HG03469 (cell line): ENCODE measurements around the gene CTNNBIP1.
A peak's percentile ranks its signal among the peaks of the same experiment; 100 is the strongest.
"Not testable (repeated sequence)": the region's sequence is repeated elsewhere in the genome, so short reads cannot be mapped to it uniquely, and the experiment has no call there.

Experiments
- ATAC-seq: cut with Tn5 transposase; IDR thresholded peaks from one replicate; pipeline ENCODE4 v1.9.1; 2021; ENCODE audit warnings: mild to moderate bottlenecking, moderate library complexity, moderate number of reproducible peaks; ENCODE audit not compliant: unreplicated experiment

The CTNNBIP1 gene, protein sequence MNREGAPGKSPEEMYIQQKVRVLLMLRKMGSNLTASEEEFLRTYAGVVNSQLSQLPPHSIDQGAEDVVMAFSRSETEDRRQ

DNA sequence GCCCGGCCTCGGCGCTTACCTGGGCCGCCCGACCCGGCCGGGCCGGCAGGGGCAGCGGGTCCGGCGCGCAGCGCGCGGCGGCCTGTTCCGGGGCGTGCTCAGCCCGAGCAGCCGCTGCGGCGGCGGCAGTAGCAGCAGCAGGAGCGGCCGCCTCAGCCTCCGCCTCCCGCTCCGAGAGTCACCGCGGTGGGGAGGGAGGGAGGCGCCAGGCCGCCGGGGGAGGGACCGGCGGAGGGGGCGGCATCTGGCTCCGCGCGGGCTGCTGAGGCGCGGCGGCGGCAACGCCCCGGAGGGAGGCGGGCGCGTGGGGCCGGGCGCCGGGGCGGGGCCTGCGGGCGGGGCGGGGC lies at the start of gene CTNNBIP1:
Gene CTNNBIP1, minus strand, starts transcription at position 194 of the 347 bp plus-strand sequence. CDS start 38,205 bp downstream, outside the sequence.
- ATAC-seq = peak; percentile 53

DNA sequence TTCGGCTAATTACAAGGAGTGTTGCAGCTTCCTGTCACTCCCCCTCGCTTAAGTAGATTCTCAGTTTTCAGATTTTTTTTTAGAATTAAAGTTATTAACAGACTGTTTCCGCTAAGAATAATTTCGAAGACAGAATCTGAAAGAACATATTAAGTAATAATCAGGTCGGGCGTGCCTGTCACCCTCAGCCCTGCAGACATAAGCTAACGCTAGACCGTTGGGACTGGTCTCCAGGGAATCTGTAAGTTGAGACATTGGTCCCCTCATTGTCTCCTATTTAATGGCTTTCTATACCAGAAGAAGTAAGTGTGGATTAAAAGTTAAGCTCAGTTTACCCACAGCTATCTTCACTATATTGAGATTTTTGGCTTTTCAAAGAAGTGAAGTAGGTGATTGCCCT lies 47.7 kb upstream of the CTNNBIP1 start:
- ATAC-seq = no peak

DNA sequence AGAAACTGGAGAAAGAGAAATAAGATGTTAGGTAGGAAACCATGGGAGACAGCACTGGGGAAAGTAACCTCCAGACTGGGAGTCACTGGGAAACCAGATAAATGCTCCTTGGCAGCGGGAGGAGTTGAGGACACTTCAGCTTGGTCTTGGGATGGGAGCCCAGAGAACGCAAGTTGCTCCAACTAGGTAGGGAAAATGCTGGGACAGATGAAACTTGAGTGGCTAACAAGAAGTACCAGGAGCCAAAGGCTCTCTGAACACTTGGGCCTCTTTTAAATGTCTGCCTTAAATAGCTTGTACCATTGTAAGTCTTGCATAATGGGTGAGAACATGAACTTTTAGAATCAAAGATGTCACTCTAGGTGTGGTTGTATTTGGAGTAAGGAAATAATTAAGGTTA lies 36.2 kb upstream of the CTNNBIP1 start:
- no peak for ATAC-seq

DNA sequence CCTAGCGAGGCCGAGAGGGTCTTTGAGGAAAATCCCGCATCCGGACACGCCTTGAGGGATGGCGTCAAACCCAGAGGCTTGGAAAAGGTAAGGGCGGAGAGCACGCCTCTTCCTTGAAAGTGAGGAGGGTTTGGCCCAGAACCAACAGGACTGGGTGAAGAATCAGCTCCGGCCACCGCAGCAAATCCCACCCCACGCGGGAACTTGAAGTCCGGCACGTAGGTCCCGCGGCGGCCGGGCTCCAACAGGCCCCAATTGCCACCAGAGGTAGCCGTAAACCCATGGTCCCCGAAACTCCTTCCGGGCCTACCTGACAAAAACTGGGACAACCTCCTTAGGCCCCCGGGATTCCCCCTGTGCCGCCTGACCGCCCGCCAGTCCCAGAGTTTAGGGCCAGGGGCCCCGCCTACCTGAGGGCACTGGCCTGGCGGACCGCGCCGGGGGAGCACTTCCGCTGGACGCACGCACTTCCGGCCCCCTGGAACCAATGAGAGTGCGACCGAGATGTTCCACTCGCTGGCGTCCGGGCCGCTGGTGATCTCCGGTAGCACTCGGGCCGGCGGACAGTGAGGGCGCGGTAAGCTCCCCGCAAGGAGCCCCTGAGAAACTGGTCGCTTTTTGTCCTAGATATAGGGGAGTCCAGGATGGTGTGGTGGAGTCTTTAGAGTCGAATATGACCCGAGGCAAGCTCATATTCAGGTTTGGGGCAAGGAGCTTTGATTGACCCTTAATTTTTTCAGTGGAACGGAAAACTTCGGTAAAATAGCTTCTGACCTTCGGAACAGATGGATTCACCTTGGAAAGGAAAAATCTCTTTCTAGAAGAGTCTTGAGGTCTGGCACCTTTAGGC lies 33.1 kb upstream of the CTNNBIP1 start, which contains the start of the genes LZIC and NMNAT1:
Gene LZIC, minus strand, starts transcription at position 453 of the 850 bp plus-strand sequence. CDS start 6,772 bp downstream, outside the sequence.
Gene NMNAT1, plus strand, starts transcription at position 537 of the 850 bp plus-strand sequence. CDS start 28,599 bp downstream, outside the sequence.
- peak; percentile 51 for ATAC-seq

DNA sequence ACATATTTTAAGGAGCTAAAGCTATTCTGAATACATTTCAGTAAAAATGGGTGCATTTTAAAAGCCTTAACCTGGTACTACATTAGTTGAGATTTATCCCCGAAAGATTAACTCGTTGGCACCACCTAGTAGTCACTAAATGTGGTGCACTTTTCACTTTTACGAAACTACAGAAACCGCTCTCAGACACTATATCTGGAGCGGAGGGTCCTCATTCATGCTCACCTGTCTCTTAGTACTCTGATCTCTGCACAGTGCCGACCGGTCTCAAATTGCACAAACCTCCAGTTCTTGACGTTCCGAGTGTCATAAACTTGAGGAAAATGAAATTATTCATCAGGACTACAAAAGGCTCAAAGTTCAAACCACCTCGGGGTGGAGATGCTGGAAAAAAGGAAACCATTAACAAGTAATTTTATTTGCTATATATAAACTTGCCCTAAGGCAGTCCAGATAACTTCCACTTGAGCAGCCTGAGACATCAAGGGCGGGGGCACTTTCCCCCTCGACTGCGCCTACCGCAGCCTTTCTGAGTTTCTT lies 32.4 kb upstream of the CTNNBIP1 start:
- peak; percentile 60 for ATAC-seq

DNA sequence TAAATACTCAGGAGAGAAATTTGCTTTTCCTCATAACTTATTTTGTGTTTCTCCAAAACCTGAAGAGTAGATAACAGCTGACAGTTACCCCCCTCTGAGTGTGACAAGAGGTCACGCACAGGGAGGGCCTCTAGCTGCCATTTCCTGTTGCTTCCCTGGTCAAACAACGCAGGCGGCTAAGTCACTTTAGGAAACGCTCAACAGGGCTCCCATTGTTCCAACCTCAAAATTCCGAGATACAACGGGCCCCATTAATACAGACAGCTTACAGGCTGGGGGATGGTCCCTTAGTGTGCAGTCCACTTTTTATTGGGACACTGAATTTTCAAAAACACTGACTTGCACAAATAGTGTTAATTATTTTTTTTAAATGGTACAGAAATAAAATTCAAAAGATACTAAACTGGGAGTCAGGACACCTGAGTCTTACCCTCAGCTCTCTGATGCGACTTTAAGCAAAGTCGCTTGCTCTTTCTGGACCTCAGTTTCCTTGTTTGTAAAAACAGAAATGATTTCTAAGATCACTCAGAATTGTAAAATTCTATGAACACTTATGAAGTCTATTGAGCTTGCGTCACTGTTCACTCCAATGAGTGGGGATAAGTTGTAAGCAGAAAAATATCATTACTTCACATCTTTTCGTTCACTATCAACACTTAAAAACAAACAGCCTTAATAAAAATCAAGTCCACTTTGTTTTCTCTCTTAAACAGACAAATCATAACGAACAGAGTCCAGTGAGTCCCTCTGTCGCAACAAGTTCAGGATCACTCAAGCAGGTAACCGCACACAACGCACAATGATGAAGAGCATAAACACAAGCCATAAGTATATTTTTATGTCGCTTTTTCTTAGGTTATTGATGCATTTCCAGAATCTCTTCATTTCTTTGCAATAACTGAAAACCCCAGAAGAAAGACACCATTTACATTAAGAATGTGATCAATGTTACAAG lies 19.6 kb upstream of the CTNNBIP1 start:
- no peak for ATAC-seq

DNA sequence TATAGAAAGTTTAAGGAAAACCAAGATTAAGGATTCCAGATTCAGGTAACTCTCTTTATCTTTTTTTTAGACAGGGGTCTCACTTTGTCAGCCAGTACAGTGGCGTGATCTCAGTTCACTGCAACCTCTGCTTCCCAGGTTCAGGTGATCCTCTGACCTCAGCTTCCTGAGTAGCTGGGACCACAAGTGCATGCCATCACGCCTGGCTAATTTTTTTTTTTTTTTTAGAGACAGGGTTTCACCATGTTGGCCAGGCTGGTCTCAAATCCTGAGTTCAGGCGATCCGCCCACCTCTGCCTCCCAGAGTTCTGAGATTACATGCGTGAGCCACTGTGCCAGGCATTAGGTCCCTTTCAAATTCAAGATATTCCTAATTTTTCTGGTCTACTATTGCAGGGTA lies 17.2 kb upstream of the CTNNBIP1 start:
- no peak for ATAC-seq

DNA sequence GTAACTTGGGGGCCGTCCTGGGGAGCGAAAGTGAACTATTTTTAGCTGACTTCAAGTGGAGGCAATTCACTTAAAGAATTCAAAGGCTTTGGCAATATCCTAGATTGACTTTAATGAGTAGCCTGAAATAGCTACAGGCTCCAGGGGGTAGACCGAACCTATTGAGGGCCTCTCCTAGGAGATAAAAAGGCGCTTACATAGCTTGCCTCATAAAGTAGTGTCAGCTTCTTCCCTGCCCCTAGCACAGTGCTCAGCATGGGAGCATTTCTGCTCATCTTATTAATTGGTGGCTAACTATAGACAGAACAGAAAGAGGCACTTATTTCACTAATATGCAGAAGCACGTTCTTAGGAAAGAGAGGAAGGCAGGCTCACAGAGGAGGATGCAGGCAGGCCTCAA lies 12.3 kb upstream of the CTNNBIP1 start:
- ATAC-seq = no peak

DNA sequence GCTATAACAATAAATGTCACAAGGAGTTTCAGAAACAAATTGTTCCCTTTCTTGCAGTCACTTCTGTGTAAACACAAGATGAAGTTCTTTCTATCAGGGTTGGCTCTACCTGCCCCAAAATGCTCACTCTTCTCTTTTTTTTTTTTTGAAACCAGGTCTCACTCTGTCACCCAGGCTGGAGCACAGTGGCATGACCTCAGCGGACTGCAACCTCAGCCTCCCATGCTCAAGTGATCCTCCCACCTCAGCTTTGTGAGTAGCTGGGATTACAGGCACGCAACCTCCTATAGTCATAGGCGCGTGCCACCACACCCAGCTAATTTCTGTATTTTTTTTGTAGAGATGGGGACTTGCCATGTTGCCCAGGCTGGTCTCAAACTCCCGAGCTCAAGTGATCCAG lies 10.5 kb upstream of the CTNNBIP1 start:
- no peak for ATAC-seq

DNA sequence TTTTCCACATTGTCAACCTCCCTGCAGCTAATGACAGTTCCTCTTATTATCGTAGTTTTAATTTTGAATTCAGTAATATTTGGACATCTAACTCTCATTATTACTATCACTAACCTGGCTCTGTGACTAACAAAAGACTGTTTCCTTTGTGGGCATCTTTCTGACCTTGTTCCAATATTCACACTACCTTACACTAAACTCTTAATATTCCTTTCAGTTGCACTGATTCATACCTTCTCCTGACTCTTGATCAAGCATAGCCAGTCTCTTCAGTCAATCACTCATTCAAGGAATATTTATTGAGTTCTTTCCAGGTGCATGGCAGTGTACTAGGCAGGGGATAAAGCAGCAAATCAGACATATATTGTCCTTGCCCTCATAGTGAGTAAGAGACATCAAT lies 7.8 kb upstream of the CTNNBIP1 start:
- ATAC-seq = no peak

DNA sequence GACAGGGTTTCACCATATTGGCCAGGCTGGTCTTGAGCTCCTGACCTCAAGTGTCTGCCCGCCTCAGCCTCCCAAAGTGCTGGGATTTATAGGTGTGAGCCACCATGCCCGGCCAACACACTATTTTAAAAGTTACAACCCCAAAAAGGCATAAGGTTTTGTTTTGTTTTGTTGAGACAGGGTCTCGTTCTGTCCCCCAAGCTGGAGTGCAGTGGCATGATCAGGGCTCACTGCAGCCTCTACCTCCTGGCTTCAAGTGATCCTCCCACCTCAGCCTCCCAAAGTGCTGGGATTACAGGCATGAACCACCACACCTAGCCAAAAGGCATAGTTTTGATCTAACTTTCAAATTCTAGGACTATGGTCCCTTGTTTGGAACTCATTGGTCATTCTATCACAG lies 7.4 kb upstream of the CTNNBIP1 start:
- ATAC-seq = not testable (repeated sequence)

DNA sequence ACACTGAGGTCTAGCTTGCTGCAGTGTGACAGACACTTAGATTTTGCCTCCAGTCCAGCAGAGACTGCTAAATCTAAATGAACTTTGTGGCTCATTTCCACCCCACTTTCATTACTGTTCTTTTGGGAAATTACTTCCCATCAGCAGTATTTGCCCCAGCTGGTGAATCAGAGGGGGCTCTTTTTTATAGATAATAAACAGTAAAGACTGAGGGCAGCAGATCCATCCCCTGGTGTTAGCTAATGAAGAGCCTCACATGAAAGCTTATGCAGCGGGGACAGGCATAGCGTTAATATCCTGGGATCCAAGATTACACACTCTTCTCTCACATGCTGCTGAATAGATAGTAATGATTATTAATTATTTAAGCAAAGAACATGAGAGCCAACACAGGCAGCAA lies 6.4 kb upstream of the CTNNBIP1 start:
- ATAC-seq = no peak

DNA sequence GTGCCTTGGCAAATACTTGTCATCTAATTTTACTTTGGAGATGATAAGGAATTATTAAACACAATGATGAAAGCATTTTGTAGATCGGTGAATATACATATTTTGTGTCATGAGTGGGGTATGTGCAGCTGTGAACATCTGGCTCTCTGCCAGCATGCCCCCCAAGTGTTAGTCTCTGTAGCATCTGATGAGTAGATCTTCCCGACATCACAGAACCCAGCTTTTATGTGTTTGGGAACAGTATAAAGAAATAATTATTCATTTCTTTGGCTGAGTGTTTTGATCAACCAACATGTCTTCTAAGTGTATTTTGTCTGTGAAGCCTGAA lies 4.5 kb upstream of the CTNNBIP1 start:
- ATAC-seq = no peak

DNA sequence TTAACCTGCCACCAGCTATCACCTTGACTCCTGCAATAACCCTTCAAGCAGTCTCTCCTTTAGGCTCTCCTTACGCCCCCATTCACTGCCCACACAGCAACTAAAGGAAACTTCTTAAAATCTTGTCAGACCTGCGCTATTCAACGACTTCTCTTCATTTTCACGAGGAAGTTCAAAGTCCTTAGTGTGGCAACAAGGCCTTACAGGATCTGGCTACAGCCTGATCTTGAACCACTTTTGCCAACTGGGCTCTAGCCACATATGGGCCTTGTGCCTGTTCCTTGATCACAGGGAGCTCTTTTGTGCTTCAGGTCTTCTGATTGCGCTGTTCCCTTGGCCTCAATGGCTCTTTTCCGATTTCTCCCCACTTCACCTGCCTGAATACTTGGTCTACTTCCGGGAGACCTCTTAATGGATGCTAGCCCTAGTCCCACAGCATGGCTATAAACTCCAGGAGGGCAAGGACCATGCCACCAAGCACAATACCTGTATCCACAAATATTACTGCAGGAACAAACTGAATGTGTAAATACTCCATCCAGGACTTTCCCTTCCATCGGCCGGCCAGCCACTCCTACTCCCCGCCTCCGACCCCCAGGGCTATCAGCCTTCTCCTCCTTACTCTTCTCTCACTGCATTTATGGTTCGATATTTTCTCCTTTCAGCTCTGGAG lies 2.3 kb upstream of the CTNNBIP1 start:
- no peak for ATAC-seq

DNA sequence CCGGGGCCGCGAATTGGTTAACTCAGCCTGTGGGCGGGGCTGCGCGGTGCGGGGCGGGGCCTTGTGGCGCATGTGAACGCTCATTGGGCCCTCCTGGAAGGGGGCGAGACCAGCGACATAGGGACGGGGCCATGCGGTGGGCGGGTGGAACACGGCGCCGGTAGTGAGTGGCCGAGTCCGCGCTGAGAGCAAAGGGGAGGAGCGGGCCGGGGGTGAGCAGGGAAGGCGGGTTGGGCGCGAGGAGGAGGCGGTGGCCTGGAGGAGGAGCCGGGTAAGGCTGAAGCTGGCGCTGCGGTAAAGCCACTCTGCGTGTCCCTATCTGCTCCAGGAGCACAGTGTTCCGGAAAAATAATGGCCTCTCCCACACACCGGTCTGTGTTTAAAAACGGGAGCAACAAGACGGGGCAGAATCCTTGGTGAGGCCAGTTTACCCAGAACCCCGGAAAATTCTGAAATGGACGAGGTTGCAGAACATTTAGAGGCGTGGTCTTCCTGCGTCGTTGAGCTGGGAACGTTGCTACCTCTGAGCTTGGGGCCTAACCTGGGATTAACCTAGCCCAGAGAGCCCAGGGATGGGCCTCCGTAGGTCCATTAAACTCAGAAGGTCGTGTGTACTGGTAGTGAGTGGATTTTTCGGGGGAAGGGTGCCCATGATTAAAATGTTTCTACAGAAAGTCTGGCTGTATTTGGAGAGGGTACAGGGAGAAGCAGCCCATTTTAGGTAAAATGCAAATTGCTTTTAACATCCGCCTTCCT lies 532 bp upstream of the CTNNBIP1 start:
- peak; percentile 81 for ATAC-seq

DNA sequence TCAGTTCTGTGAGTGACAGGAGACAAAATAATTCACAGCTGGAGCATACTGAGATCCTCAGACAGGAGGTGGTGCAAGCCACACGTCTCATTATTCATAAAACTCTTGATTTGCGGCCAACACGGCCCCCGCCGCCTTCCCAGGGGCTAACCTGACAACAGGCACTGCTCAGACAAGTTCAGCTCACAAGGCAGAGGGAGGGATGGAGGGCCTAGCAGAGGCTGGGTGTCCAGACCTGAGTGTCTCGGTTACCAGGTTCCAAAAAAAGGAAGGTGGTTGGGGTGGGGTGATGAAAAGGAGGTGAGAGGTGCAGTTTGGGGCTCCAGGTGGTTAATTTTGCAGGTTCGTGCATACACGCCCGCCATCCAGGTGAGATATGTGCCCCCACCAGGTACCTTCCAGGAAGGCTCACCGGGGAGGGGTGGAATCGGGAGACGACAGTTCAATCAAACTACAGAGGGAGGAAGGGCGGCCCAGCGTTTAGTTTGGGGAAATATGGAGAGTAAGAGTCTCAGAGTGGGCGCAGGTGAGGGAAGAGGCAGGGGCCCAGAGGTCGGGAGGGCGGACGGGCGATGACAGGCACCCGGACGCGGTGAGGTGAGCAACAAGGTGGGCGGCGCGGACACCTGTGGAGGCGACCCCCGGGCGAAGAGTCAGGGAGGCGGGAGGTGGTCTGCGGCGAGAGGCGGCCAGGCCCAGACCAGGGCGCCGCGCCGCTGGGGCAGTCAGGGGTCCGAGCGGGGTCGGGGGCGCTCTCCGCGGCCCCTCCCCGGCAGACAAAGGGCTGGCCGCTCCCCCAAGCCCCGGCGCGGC lies 629 bp downstream of the CTNNBIP1 start:
- no peak for ATAC-seq

DNA sequence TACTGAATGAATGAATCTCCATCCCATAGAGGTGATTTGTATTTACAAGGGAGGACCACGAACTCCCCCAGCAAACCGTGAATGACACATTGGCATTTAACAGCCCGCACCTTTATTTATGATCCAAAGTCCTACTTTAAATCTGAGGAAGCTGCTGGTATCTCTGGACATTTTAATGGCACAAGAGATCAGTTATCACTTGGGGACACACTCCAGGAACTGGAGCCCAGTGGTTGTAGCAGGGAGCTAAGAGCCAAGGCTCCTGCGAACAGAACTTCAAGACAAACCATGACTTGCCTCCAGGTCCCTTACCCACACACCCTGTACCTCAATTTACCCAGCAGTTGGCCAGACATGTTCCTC lies 1.2 kb downstream of the CTNNBIP1 start:
- no peak for ATAC-seq

DNA sequence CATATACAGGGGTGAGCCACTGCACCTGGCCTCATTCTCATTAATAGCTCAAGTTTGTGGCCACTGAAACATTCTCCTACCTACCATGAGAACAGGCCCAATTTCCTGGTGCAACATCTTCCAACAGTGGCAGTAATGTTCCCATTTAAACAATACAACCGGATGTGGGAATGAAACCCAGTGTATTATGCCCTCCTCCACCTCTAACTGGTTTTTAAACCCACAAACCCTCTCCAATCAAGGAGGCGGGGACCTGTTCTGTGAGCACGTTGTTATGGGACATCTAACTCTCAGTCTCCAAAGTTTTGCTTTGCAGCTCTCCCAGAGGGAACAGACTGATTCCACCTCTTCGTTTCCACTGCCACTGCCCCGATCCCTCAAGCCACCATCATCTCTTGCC lies 2.6 kb downstream of the CTNNBIP1 start:
- no peak for ATAC-seq

DNA sequence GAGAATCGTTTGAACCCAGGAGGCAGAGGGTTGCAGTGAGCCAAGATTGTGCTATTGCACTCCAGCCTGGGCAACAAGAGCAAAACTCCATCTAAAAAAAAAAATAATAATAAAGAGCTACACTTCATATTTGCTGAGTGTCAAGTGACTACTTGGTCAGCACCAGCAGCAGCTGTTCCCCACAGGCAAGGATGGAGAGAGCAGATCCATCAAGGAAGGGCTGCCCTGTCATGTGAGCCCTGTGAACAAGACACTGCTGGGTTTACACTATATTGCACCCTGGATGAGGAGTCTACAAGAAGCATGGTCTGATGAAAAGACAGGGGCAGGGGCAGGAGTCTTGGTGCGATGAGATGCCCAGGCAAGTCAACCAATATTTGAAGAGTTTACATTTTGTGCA lies 3.6 kb downstream of the CTNNBIP1 start:
- ATAC-seq = no peak
